PFSK-1 (cell line): Measurements from ENCODE around the gene ZDHHC24.

Experiments
- FOXP2 ChIP-seq: optimal IDR thresholded peaks from 2 replicates; pipeline ENCODE3; 2011; ENCODE audit warnings: borderline replicate concordance, control low read depth, inconsistent platforms; ENCODE audit not compliant: insufficient read depth; ENCODE audit errors: extremely low read length, extremely low read depth
- POLR2AphosphoS5 ChIP-seq: IDR thresholded peaks from 2 replicates; pipeline ENCODE4 v1.6.1; 2012; ENCODE audit warnings: low read depth, mild to moderate bottlenecking, control low read depth, low read length, moderate library complexity
- SIN3A ChIP-seq: IDR thresholded peaks from 2 replicates; pipeline ENCODE4 v1.6.1; 2012; ENCODE audit warnings: mild to moderate bottlenecking, low read length, moderate library complexity, borderline replicate concordance; ENCODE audit not compliant: insufficient read depth
- TAF1 ChIP-seq: IDR thresholded peaks from 2 replicates; pipeline ENCODE4 v1.6.1; 2012; ENCODE audit warnings: low read length, control low read depth, borderline replicate concordance; ENCODE audit not compliant: insufficient read depth
- TF ChIP-seq, protein P1 (sequence below), 2 experiments: IDR thresholded peaks; 2 replicates each; pipeline versions ENCODE4 v1.6.1 to v1.8.0; 2011 to 2012; ENCODE audit warnings: low read depth in 2 of 2, low read length in 2 of 2, control low read depth in 1 of 2, inconsistent platforms in 1 of 2, mild to moderate bottlenecking in 1 of 2, moderate library complexity in 1 of 2; ENCODE audit not compliant: insufficient read depth in 1 of 2

The ZDHHC24 gene

DNA sequence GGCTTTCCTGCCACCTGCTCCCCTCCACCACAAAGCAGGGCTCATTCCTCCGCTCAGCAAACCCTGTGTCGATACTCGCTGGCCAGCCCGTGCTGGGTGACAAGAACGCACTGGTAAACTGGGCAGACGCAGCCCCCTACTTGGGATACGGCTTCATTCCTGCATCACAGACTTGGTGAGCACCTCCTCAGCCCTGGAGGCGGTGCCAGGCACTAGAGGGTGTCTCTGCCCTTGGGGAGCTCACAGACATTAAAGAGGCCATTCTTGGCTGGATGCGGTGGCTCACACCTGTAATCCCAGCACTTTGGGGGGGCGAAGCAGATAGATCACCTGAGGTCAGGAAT lies 6.0 kb downstream of the ZDHHC24 start:
- no peak for TF ChIP-seq FOXP2
- TF ChIP-seq POLR2AphosphoS5 = no peak
- TF ChIP-seq SIN3A = no peak
- TF ChIP-seq, protein P1, sequence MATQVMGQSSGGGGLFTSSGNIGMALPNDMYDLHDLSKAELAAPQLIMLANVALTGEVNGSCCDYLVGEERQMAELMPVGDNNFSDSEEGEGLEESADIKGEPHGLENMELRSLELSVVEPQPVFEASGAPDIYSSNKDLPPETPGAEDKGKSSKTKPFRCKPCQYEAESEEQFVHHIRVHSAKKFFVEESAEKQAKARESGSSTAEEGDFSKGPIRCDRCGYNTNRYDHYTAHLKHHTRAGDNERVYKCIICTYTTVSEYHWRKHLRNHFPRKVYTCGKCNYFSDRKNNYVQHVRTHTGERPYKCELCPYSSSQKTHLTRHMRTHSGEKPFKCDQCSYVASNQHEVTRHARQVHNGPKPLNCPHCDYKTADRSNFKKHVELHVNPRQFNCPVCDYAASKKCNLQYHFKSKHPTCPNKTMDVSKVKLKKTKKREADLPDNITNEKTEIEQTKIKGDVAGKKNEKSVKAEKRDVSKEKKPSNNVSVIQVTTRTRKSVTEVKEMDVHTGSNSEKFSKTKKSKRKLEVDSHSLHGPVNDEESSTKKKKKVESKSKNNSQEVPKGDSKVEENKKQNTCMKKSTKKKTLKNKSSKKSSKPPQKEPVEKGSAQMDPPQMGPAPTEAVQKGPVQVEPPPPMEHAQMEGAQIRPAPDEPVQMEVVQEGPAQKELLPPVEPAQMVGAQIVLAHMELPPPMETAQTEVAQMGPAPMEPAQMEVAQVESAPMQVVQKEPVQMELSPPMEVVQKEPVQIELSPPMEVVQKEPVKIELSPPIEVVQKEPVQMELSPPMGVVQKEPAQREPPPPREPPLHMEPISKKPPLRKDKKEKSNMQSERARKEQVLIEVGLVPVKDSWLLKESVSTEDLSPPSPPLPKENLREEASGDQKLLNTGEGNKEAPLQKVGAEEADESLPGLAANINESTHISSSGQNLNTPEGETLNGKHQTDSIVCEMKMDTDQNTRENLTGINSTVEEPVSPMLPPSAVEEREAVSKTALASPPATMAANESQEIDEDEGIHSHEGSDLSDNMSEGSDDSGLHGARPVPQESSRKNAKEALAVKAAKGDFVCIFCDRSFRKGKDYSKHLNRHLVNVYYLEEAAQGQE (IDR thresholded peaks at IDR 0.05; ENCODE audit: insufficient read depth in 1 of 2, low read depth in 2 of 2, low read length in 2 of 2) = no peak
- TF ChIP-seq TAF1 = no peak

DNA sequence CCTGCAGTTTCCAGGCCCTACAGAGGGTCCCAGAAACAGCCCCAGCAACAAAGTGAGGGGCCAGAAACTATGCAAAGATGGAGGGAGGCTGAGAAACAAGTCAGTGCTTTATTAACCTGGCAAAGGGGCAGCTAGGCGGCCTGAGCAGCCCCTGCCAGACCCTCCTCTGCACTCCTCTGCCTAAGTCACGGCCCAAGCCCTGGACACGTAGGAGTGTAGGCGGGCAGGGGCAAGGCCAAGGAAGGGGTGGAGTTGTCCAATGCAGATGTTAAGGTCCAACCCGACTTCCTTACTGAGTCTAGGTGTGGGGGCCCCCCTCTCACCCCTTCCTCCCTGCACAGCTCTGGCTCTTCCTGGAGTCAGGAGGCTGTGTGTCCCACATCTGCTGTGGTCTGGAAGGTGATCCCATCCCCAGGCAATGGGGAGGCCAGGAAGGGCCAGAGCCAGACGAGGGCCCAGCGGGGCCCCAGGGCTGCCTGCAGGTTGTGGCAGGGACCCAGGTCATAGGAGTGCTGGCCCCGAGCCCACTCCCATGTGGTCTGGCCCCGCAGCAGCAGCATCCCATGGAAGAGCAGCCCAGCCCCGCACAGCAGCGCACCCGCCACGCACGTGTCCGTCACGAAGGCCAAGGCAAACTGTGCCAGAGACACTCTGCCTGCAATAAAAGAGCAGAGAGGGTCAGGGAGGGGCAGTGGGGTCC lies 6.5 kb downstream of the ZDHHC24 start:
- TF ChIP-seq FOXP2 (no peak), SIN3A (no peak), POLR2AphosphoS5 (no peak), TAF1 (no peak)
- TF ChIP-seq, protein P1 (IDR thresholded peaks at IDR 0.05; ENCODE audit: insufficient read depth in 1 of 2, low read depth in 2 of 2, low read length in 2 of 2) = no peak

DNA sequence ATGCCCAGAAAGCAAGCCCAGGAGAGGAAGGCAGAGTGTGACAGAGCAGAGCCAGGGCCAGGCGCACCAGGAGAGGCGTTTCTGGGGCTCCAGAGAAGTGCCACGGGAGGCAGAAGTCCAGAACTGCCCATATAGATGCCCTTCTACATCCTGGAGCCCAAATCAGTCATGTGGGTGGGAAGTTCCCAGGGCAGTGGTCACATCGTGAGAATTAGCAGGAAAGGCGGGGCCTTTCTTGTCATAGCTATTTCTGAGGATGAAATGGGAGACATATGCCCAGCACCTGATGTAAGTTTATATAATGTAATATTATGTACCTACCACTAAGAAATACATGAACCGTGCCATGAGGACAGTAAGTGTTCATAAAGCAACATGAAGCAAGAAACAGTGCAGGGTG lies 13.1 kb downstream of the ZDHHC24 start:
- TF ChIP-seq POLR2AphosphoS5 (no peak), SIN3A (no peak), FOXP2 (no peak), TAF1 (no peak)
- TF ChIP-seq, protein P1 (IDR thresholded peaks at IDR 0.05; ENCODE audit: insufficient read depth in 1 of 2, low read depth in 2 of 2, low read length in 2 of 2) = no peak

DNA sequence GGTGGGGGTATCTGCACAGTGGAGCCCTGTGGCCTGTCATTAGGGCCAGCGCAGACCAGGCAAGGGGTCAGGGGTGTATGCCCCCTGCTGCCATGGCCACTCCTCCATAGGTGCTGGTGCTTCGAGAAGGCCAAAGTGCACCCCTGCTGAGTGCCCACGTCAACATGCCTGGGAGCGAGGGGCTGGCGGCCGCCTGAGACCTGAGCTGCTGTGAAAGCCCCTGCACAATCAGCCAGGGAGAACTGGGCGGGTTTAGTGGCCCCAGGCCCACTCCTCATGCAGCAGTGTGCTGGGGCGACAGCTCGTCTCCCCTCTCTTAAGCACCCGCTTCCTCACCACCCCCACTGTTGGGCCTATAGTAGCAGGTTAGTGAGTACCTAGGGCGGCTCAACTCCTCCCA lies 14.0 kb downstream of the ZDHHC24 start:
- TF ChIP-seq TAF1 (no peak), POLR2AphosphoS5 (no peak), SIN3A (no peak), FOXP2 (no peak)
- TF ChIP-seq, protein P1 (IDR thresholded peaks at IDR 0.05; ENCODE audit: insufficient read depth in 1 of 2, low read depth in 2 of 2, low read length in 2 of 2) = no peak

DNA sequence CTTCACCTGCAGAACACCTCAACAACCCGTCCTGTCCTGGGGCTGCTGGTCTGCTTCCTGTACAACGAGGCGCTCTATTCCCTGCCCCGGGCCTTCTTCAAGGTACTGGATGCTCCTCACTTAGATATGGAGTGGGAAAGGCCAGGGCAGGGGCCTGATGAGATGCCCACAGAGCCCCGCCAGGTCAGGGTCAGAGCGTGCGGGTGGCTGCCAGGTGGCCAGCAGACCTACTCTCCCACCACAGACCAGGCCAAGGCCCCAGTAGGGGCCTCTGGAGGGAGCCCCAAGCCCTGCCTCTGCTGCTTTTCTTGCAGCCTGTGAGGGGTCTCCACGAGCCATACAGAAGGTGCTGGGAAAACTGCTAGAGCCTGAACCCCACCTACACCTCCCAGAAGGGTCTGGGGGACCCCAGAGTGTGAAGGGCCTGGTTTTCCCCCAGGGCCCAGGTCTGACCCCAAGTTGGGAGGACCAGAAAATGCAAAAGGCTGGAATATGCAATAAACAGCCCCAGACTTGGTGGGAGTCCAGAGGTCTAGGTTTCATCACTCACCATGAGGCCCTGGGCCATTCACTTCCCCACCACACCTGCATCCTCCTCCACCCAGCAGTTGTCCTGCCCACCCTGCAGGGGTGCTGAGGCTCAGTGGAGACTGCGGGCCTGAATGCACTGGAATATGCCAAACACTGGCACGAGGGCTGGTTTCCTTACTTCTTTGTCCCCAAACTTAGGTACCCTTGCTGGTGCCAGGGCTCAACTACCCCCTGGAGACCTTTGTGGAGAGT lies 14.7 kb downstream of the ZDHHC24 start:
- TF ChIP-seq POLR2AphosphoS5 (no peak), FOXP2 (no peak), SIN3A (no peak), TAF1 (no peak)
- TF ChIP-seq, protein P1 (IDR thresholded peaks at IDR 0.05; ENCODE audit: insufficient read depth in 1 of 2, low read depth in 2 of 2, low read length in 2 of 2) = no peak
